ENCODE results near the gene IFT20. TPM values are rescaled to one million over a fixed set of nuclear protein-coding genes. Genes with fewer than 3 reads are reported as not detected.

Gene IFT20
- total and polyA plus RNA-seq, 2 donors (not counting 3 experiments of a cell fraction or from before 2014, with no cell fraction given), result 26.5 to 45.0 TPM

- ChIA-PET CTCF (interaction anchor here (1.8 kb wide), 1 partner anchor 51 kb away, joined by 5 read pairs; no protein-coding TSS in a partner anchor), POLR2A (interaction anchor here (1.2 kb wide), 1 partner anchor 8 kb away, joined by 4 read pairs; the partner anchor contains the start of gene POLDIP2)
- FAIRE-seq (no peak), DNase-seq (ENCODE audit: low read depth, low spot score) (no peak)
- no peak for TF ChIP-seq EZH2 (IDR thresholded peaks at IDR 0.05; ENCODE audit: borderline replicate concordance, low read depth, low read length, severe bottlenecking)
- TF ChIP-seq POLR2A (IDR thresholded peaks at IDR 0.05; ENCODE audit: low read depth, low read length), result no peak
- TF ChIP-seq POLR2AphosphoS5 (IDR thresholded peaks at IDR 0.05; ENCODE audit: insufficient read depth, low read depth, low read length), result no peak
- TF ChIP-seq, protein P1, sequence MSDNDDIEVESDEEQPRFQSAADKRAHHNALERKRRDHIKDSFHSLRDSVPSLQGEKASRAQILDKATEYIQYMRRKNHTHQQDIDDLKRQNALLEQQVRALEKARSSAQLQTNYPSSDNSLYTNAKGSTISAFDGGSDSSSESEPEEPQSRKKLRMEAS (IDR thresholded peaks at IDR 0.05; ENCODE audit: insufficient read depth, insufficient read length), result no peak
- TF ChIP-seq FOS (IDR thresholded peaks at IDR 0.05; ENCODE audit: borderline replicate concordance, insufficient read depth, low read length), result no peak
- no peak for TF ChIP-seq CTCF (IDR thresholded peaks at IDR 0.05; ENCODE audit: extremely low read depth in 1 of 2, insufficient read depth in 1 of 2, low read depth in 1 of 2, low read length in 2 of 2)
- TF ChIP-seq MYC (IDR thresholded peaks at IDR 0.05; ENCODE audit: low read depth, low read length), result no peak
- TF ChIP-seq GATA2 (IDR thresholded peaks at IDR 0.05; ENCODE audit: insufficient read depth, insufficient read length, low read depth, low read length), result no peak
- TF ChIP-seq JUN (IDR thresholded peaks at IDR 0.05; ENCODE audit: borderline replicate concordance, insufficient read depth, insufficient read length, low read depth), result no peak
- BruUV-seq (replicated peaks), result no TSS peak
- intact Hi-C loops (cut with micrococcal nuclease), result no loop called here
- no peaks in the 10 kb centered on the region for H3K27me3 ChIP-seq (ENCODE audit: control insufficient read depth in 2 of 2, insufficient read depth in 2 of 2, low read length in 2 of 2)
- H3K79me2 ChIP-seq (ENCODE audit: control insufficient read depth, insufficient read depth, low read length), result no peaks in the 10 kb centered on the region
- no peaks in the 10 kb centered on the region for H3K9me3 ChIP-seq (replicated peaks; ENCODE audit: control insufficient read depth, insufficient read depth, low read length)
- H3K4me3 ChIP-seq (replicated peaks in 1 of 3; ENCODE audit: insufficient read depth in 1 of 3, low read depth in 1 of 3, low read length in 3 of 3), result no peak overlapping the region
- H3K4me1 ChIP-seq (ENCODE audit: control insufficient read depth, extremely low read depth, insufficient read depth, low read length), result no peaks in the 10 kb centered on the region
- peaks cover 11 to 18% of the 10 kb centered on the region in 2 experiments for H3K36me3 ChIP-seq (ENCODE audit: control insufficient read depth in 2 of 2, extremely low read depth in 1 of 2, insufficient read depth in 2 of 2, low read length in 2 of 2)
- H2AFZ ChIP-seq (ENCODE audit: low read depth, low read length), result no peak overlapping the region
- dilution Hi-C loops (cut with MboI; ENCODE audit: extremely low pct_ligation_motif_present, low sequenced_read_pairs), result no loop called here
- H4K20me1 ChIP-seq (replicated peaks; ENCODE audit: control insufficient read depth, extremely low read depth, insufficient read depth, low read length), result no peaks in the 10 kb centered on the region
- H3K4me2 ChIP-seq (ENCODE audit: insufficient read depth, low read length), result no peak overlapping the region
- no peak overlapping the region for H3K9ac ChIP-seq (replicated peaks; ENCODE audit: extremely low read depth, insufficient read depth, low read length)
- H3K9me1 ChIP-seq (replicated peaks; ENCODE audit: control insufficient read depth, extremely low read depth, insufficient read depth, low read length), result no peaks in the 10 kb centered on the region
- H3K27ac ChIP-seq (ENCODE audit: insufficient read depth, low read depth, low read length), result no peak overlapping the region
Observed at GRCh38 chr17:28365487-28365886, 30.2 kb upstream of the IFT20 start.

Data from endothelial cell of umbilical vein (primary cell).